ENCODE measurements around the gene RSRC1.
A peak's percentile ranks its signal among the peaks of the same experiment; 100 is the strongest.

The RSRC1 gene

DNA sequence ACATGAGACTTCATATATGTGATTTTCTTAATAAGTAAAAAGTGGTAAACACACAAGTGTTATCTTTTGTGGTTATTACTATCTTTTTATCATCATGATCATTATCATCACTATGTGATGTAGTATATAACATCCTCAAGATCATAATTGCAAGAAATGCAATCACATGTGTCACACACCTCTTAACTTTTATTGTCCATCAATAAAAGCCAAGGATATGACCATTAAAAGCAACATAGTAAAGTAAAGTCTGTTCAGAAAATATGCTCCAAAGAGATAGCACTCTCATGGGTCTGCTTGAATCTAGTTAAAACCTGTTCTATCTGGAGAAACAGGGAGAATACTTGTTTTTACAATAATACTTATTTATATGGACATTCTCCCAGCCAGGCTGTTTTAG lies 308.1 kb downstream of the RSRC1 start:
- in situ Hi-C loops (cut with HindIII; ENCODE audit: low pct_ligation_motif_present, low pct_unique_long_range_greater_than_20kb, low sequenced_read_pairs), result no loop called here
- DNase-seq, result no peak

DNA sequence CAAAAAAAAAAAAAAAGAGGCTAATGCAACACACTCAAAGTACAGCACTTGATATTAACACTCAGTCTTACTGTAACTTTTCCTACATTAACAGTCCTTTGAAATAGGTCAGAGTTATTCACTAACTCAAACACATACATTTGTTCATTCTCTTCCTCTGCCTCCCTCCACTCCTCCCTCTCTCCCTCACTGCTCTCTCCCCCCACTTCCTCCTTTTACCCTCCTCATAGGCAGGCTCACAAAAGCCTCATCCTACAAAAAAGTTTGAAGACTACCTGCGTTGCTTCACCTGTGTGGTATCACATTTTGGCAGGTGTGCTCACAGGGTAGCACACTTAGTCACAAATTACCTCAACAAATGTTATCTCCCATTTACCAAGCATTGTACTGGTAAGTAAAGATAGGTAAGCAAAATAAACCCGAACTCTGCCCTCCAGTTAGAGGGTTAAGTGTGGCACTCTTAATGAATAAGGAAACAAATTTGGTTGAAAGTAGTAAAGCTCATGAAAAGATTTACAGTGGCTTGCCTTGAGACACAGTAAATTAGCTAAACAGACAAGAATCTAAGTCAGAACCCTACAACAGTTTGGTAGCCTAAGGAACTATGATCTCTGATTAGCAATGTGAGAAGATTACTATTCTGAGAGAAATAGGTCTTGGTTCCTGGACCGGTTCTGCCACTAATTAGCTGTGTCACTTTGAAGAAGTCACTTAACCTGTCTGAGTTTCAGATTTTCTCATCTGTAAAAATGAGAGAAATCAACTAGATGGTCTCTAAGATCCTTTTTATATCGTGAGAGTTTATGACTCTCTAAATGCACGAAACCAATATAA lies 310.1 kb downstream of the RSRC1 start:
- DNase-seq, result no peak
- in situ Hi-C loops (cut with HindIII; ENCODE audit: low pct_ligation_motif_present, low pct_unique_long_range_greater_than_20kb, low sequenced_read_pairs), result no loop called here

DNA sequence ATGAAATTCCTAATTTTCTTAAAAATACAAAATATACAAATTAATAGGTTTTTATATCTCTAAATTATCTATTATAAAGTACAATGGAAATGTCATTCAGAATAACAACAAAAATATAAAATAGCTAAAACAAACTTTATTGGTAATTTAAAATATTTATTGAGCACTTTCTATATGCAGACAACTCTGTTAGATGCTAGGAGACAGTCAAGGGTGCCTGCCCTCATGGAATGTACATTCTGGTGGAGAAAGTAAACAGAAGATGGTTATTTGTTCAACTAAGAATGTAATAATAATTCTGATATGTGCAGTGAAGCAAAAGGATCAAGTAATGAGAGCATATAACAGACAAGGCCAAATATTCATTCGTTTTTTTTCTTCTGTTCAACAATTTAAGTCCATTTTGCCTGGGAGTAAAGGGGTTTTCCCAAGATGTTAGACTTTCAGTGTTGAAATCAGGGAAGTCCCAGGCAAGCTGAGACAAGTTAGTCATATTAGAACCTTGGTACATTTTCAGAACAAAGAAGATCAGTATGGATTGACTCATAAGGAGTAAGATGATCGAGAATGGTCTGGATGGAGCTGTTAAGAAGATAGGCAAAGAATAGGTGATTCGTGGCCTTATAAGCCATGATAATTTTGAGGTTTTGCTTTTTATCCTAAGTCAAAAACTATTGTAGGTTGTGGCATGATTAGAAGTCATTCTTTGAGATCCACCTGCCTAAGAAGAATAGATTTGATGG lies 310.9 kb downstream of the RSRC1 start:
- no peak for DNase-seq
- in situ Hi-C loops (cut with HindIII; ENCODE audit: low pct_ligation_motif_present, low pct_unique_long_range_greater_than_20kb, low sequenced_read_pairs), result no loop called here

DNA sequence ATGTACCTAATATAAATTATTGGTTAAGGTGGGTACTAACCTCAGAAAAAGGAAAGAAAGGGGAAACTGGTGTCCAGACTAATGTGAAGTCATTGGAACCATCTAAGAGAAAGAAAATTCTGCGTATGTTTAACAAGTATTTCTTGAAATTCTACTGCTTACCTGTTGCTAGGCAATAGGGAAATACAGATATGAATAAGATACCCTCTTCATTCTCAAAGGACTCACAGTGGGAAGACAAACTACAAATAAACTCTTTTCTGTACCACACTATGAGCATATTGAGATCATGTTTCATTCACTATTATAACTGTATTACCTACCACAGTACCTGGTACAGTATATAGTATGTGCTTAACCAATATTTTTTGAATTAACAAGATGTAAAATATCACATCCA lies 320.6 kb downstream of the RSRC1 start:
- in situ Hi-C loops (cut with HindIII; ENCODE audit: low pct_ligation_motif_present, low pct_unique_long_range_greater_than_20kb, low sequenced_read_pairs), result no loop called here
- no peak for DNase-seq

DNA sequence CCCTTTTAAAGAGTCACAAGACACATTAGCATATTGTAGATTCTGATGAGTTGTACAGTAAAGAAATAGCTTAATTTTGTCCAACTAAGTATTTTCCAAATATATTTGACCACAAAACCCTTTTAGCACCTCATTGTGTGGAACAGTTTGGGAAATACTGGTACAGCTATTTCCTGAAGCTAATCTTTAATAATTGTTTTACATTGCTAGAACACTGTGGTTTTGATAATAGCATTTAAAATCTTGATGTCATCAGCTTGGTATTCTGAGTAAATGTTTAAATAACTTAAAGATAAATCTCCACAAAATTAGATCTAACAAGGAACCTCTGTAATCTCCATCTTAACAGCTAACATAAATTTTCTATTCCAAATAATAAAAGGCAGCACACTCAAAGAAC lies 321.1 kb downstream of the RSRC1 start:
- DNase-seq, result peak; percentile 25
- in situ Hi-C loops (cut with HindIII; ENCODE audit: low pct_ligation_motif_present, low pct_unique_long_range_greater_than_20kb, low sequenced_read_pairs), result no loop called here

DNA sequence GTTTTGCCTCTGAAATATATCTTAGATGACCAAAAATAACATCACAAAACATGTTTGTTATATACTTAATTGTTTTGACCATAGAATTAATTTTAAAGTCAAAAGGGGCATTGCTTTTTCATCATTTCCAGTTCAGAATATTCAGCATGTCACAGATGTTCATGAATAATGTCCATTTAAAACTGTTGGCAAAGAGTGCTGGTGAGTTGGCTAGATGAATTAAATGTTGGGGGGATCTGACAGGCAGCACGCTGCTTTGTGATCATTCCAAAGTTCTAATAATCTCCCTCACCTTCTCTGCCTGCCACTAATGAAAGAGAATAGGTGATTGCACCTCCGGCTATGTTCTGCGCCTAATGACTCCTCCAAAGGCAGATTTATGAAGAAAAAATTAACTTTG lies 321.9 kb downstream of the RSRC1 start:
- in situ Hi-C loops (cut with HindIII; ENCODE audit: low pct_ligation_motif_present, low pct_unique_long_range_greater_than_20kb, low sequenced_read_pairs), result no loop called here

DNA sequence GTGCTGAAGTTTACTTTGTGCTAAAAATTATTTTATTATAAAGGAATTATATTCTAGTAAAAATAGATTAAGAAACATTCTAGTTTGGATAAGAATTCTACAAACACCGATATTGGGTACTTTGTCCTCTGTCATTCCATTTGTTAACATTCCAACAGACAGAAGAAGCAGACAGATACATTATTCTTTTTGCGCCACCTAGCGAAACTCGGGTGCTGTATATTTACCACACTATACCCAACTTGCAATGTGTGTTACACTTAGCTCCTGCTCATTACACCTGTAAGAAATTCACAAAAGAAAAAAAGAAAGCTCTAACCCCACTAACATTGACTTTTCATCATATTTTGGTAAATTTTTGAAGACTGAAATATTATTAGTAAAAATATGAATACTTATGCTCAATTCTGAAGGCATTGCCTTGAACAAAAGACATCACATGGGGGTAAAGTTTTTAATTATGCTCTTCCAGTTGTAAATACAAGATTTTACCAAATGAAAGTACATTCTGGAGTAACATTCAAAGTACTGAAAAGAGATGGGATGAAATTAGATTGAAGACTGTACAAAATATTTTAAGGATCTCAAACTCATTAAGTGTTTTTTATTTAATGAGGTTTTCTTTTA lies 324.6 kb downstream of the RSRC1 start:
- DNase-seq, result peak; percentile 76
- in situ Hi-C loops (cut with HindIII; ENCODE audit: low pct_ligation_motif_present, low pct_unique_long_range_greater_than_20kb, low sequenced_read_pairs), result no loop called here

More for the DNA sequence above, 321.9 kb downstream of the RSRC1 start:
- DNase-seq, result no peak

DNA sequence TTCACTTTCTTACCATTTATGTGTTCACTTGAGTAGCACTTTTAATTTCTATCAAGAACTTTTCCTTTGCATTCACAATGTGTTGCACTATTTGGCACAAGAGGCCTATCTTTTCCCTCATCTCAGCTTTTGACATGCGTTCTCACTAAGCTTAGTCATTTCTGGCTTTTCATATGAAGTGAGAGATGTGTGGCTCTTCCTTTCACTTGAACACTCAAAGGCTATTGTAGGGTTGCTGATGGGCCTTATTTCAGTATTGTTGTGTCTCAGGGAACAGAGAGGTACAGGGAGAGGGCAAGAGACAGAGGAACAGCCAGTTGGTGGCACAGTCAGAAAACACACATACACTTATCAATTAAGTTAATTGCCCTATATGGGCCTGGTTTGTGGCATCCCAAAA lies 333.7 kb downstream of the RSRC1 start:
- in situ Hi-C loops (cut with HindIII; ENCODE audit: low pct_ligation_motif_present, low pct_unique_long_range_greater_than_20kb, low sequenced_read_pairs), result no loop called here
- DNase-seq, result no peak

DNA sequence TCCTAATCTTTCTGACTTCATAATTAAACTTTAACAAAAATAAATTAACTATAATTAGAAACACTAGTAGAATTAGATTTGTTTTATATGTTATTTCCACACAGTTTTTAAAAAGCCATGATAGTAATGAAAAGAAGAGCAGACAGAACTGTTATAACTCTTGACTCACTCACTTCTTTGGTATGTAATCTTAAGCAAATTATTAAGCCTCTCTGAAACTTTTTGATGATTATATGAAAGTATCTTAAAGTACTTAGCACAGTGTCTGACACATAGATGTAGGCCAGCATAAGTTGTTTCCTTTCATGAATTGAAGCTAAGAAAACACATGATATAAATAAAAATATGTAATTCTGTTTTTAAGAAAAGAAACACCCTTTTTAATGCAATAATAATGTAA lies 337.5 kb downstream of the RSRC1 start:
- in situ Hi-C loops (cut with HindIII; ENCODE audit: low pct_ligation_motif_present, low pct_unique_long_range_greater_than_20kb, low sequenced_read_pairs), result no loop called here
- DNase-seq, result peak; percentile 49

DNA sequence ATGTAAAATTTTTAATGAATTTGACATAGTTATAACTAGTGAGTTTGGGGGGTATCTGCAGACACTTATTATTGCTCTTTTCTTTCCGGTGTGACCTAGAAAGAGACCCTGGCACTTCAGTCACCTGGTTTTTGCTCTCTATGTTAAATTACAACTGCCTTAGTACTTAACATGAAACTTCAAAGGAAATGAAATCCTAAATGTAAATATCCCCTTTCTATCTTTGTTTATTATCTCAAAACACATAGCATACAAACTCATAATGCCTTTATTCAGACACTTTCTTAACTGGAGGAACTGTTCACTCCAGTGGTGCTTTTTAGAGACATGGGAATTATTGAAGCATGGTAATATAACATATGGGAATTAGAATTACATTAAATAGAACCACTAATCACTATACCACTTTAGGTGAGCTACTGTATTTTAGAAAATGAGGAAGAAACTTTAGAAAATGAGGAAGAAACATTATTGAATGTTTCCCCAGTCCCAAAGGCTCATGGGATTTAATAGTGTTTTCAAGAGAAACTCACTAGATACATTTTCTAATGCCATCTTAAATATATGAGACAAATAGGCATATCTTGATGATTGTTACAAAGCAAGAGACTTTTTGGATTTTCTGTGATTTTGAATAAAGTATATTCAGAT lies 341.6 kb downstream of the RSRC1 start:
- DNase-seq, result no peak
- in situ Hi-C loops (cut with HindIII; ENCODE audit: low pct_ligation_motif_present, low pct_unique_long_range_greater_than_20kb, low sequenced_read_pairs), result no loop called here

DNA sequence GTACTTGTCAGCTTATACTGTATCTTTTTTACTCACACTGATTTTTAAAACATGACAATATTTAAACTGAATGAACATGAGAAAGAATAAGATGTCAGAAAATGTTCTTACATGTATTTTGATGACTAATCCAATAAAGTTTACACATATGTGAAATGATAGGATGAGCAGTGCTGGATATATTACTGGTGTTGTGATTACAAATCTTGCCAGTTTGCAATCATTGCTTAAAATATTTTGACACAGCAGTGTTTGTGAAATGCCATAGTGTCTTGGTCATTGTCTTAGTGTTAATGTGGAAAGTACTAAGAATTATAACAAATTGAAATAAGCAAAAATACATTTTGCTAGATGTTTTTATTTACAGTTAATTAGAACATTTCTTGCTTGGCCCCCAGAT lies 342.4 kb downstream of the RSRC1 start:
- in situ Hi-C loops (cut with HindIII; ENCODE audit: low pct_ligation_motif_present, low pct_unique_long_range_greater_than_20kb, low sequenced_read_pairs), result no loop called here
- no peak for DNase-seq

DNA sequence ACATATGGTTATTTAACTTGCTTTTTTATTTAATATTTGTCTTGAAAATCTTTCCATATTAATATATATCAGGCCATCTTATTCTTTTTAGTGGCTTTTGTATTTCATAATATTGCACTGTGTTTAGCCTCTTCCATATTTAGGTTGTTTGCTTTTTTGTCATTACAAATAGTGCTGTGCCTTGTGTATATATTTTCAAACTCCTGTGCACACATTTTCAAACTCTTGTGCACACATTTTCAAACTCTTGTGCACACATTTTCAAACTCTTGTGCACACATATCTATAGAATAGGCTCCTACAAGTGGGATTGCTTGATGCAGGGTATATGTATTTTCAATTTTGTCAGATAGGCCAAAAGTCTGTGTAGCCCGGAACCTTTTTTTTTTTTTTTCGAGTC lies 343.1 kb downstream of the RSRC1 start:
- DNase-seq, result no peak
- in situ Hi-C loops (cut with HindIII; ENCODE audit: low pct_ligation_motif_present, low pct_unique_long_range_greater_than_20kb, low sequenced_read_pairs), result no loop called here

DNA sequence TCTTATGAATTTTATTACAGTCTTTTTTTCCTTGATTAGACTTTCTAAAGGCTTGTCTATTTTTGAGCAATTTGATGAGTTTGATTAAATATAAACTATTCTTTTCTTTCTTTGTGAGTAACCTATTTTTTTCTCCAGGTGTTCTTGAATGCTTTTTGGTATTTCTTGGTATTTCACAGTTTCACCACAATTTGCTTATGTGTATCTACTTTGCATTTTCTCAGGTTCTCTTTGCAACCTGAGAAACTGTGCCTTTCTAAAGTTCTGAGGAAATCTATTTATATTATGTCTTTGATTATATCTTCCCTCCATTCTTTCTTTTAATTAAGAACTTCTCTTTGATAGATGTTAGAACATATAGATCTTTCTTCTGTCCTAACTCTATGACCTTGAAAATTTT lies 344.0 kb downstream of the RSRC1 start:
- DNase-seq, result no peak
- in situ Hi-C loops (cut with HindIII; ENCODE audit: low pct_ligation_motif_present, low pct_unique_long_range_greater_than_20kb, low sequenced_read_pairs), result no loop called here

DNA sequence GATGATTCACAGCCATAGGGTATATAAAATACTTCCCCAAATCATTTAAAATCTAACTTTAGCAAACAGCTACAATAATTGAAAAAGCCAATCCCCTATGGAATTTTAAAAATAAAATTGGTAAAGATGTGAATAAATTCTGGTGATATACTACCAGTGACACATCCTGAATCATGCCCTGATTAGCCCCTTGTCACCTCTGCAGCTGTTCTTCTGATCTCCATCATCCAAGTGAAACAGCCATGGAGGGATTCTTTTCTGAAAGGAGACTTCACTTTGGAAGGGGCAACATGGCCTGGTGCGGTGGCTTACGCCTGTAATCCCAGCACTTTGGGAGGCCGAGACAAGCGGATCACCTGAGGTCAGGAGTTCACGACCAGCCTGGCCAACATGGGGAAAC lies 345.5 kb downstream of the RSRC1 start:
- in situ Hi-C loops (cut with HindIII; ENCODE audit: low pct_ligation_motif_present, low pct_unique_long_range_greater_than_20kb, low sequenced_read_pairs), result no loop called here
- DNase-seq, result no peak

DNA sequence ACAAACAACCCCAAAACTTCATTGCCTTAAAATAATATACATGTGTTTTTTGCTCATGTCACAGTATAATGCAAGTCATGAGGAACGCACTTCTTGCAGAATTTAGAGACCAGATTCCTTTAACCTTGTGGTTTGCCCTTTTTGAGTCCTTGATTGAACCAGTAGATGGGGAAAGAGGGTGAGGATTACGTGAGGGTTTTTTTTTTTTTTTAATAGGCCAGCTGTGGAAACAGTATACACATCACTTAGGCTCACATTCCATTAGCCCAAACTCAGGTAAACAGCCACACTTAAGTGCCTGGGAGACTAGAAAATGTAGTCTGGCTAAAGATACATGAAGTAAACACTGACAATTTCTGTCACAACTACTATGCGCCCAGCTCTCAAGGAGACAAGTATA lies 346.2 kb downstream of the RSRC1 start:
- DNase-seq, result no peak
- in situ Hi-C loops (cut with HindIII; ENCODE audit: low pct_ligation_motif_present, low pct_unique_long_range_greater_than_20kb, low sequenced_read_pairs), result no loop called here

DNA sequence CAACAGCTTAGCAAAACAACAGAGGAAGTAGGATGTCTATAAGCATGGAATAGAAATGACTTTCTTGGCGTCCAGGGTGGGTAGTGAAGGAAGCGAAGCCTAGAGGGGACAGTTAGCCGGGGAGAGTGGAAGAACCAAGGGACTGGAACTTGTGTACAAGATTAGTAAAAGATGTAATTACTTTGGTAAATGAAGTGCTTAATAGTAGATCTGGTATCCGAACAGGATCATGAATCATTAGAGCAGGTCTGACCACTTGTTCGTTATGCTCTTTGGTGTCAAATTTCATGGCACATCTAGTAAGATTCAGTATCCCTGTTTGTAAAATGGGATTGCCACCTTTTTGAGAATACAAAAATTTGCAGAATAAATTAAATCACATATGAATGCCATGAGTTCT lies 348.6 kb downstream of the RSRC1 start:
- no peak for DNase-seq
- in situ Hi-C loops (cut with HindIII; ENCODE audit: low pct_ligation_motif_present, low pct_unique_long_range_greater_than_20kb, low sequenced_read_pairs), result no loop called here

DNA sequence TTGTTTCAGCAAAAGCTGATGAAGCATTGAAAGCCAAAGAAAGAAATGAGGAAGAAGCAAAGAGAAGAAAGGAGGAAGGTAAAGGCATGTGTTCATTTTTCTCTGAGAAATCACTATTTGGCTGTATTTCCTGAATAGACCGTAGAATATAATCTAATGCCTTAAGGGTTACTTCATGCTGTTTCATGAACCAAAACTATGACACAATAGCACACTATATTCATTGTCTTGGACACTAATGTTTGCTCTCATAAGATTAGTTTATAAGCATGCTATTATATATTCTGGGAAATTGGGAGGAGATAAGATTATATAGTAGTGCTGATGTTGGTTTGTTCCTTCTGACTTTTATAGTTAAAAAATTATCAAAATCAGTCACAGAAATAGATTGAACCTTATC lies 351.0 kb downstream of the RSRC1 start:
- in situ Hi-C loops (cut with HindIII; ENCODE audit: low pct_ligation_motif_present, low pct_unique_long_range_greater_than_20kb, low sequenced_read_pairs), result no loop called here
- DNase-seq, result no peak

DNA sequence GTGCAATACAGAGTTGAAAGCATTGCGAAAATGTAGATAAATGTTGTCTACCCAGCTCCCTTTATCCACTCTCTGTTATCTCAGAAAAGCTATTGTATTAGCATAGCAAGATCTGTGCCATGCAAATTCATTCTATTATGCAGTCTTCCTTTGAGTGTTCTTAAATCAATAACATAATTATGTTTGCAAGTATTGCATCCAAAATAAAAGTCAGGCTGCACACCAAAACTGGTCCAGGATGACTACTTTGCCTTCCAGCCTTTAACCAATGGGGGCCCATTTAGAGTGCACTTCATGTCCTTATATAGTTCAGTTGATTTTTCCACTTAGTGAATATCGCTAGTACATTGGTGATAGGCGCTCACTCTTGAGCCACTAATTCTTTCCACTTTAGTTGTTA lies 353.7 kb downstream of the RSRC1 start:
- DNase-seq, result no peak
- in situ Hi-C loops (cut with HindIII; ENCODE audit: low pct_ligation_motif_present, low pct_unique_long_range_greater_than_20kb, low sequenced_read_pairs), result no loop called here

DNA sequence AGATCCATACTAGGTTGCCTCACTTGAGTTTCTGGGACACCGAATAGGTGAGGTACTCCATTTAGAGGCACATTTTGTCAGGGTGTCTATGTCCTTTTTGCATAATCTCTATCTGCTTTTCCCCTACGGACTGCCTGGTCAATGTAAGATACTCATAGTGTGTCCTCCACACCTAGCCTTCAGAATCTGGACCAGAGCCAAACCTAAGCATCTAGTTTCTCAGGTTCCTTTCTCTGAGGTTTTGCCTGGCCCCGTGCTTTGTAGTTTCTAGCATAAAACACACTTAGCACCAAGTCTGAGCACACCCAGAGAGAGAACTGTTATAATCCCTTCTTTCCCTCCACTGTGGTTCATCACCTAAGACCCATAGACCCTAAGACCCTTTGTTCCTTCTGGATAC lies 355.2 kb downstream of the RSRC1 start:
- no peak for DNase-seq
- in situ Hi-C loops (cut with HindIII; ENCODE audit: low pct_ligation_motif_present, low pct_unique_long_range_greater_than_20kb, low sequenced_read_pairs), result no loop called here
